C4-2B (cell line): ENCODE results near the gene FGFR3.
A peak's percentile ranks its signal among the peaks of the same experiment; 100 is the strongest.
"Not testable (repeated sequence)": the region's sequence is repeated elsewhere in the genome, so short reads cannot be mapped to it uniquely, and the experiment has no call there.

ENCODE experiments used
- H3K27ac ChIP-seq: fragments of 450-650 bp; 2 replicates; pipeline ENCODE4 v1.5.1; 2017
- ZFX ChIP-seq: fragments of 450-650 bp; IDR thresholded peaks from 2 replicates; pipeline ENCODE4 v1.6.1; 2017
- TF ChIP-seq, protein P1 (sequence below): fragments of 450-650 bp; conservative IDR thresholded peaks from 2 replicates; pipeline ENCODE4 v1.5.1; 2017; ENCODE audit warnings: mild to moderate bottlenecking

FGFR3 gene

GRCh38 chr4:1842339-1842895 is 49.3 kb downstream of the FGFR3 start:
- TF ChIP-seq, protein P1, sequence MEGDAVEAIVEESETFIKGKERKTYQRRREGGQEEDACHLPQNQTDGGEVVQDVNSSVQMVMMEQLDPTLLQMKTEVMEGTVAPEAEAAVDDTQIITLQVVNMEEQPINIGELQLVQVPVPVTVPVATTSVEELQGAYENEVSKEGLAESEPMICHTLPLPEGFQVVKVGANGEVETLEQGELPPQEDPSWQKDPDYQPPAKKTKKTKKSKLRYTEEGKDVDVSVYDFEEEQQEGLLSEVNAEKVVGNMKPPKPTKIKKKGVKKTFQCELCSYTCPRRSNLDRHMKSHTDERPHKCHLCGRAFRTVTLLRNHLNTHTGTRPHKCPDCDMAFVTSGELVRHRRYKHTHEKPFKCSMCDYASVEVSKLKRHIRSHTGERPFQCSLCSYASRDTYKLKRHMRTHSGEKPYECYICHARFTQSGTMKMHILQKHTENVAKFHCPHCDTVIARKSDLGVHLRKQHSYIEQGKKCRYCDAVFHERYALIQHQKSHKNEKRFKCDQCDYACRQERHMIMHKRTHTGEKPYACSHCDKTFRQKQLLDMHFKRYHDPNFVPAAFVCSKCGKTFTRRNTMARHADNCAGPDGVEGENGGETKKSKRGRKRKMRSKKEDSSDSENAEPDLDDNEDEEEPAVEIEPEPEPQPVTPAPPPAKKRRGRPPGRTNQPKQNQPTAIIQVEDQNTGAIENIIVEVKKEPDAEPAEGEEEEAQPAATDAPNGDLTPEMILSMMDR, result no peak
- no peak for TF ChIP-seq ZFX
- no peak overlapping the region for H3K27ac ChIP-seq

DNA sequence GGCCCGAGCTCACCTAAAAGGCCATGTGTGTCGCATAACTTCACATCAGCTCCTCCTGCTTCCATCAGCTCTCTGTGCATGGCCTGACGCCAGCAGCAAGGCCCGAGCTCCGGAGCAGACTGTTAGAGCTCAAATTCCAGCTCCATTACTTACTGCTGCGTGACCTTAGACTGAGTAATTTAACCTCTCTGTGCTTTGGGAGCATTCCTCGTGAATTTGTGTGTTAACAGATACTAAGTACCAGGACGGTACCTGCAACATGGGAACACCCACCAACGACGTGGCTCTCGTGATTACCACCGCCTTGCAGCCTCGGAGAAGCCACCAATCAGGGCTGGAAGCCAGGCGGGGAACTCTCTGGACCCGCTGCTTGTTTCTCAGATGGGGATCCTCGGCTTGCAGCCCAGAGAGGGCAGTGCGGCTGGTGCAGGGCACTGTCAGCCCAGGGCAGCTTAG is 49.9 kb downstream of the FGFR3 start:
- H3K27ac ChIP-seq, result no peak overlapping the region

GRCh38 chr4:1843852-1844251 is 50.8 kb downstream of the FGFR3 start:
- H3K27ac ChIP-seq, result no peak overlapping the region
- TF ChIP-seq, protein P1, result no peak
- TF ChIP-seq ZFX, result no peak

More for the DNA sequence above, 49.9 kb downstream of the FGFR3 start:
- TF ChIP-seq, protein P1, result no peak
- TF ChIP-seq ZFX, result no peak

- H3K27ac ChIP-seq, result not testable (repeated sequence)
Observed at GRCh38 chr4:1844618-1845017, 51.5 kb downstream of the FGFR3 start.

- no peak overlapping the region for H3K27ac ChIP-seq
- TF ChIP-seq, protein P1, result no peak
- TF ChIP-seq ZFX, result no peak
Observed at GRCh38 chr4:1846580-1846979, 53.5 kb downstream of the FGFR3 start.

DNA sequence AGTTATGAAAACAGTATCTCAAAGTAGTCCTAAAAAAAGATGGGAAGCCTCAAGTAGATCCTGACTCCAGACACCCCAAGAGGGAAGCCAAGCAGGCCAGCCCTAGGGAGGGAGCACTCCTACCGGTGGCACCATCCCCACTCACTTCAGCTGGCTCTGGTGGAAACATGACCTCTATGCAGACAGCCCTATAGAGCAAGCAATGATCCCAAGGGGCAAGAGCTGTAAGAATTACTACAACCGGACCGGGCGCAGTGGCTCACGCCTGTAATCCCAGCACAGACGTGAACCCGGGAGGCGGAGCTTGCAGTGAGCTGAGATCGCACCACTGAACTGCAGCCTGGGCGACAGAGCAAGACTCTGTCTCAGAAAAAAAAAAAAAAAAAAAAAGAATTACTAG is 57.2 kb downstream of the FGFR3 start:
- TF ChIP-seq, protein P1, result no peak
- TF ChIP-seq ZFX, result no peak
- H3K27ac ChIP-seq, result no peak overlapping the region

DNA sequence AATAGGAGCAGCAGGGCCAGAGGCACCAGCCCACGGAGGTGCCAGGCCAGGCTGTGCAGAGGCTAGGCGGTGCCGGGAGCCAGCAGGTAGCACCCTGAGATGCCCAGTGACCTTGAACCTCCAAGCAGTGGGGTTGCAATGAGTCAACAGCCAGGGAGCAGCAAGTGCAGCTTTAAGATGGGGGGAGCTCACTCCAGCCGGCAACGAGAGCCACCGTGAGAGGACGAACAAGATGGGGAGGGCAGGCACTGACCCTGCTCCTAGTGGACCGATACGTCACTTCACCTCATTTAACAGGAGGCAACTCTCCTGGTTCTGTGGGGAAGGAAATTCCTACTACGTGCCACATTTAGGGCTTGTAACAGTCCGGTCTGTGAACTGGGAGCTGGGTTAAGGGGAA is 58.1 kb downstream of the FGFR3 start:
- peak overlapping the region; percentile 57; the same call in 1 of the 2 replicates for H3K27ac ChIP-seq
- TF ChIP-seq ZFX, result no peak
- TF ChIP-seq, protein P1, result no peak
